ENCODE measurements around the gene FBXL7.
A peak's percentile ranks its signal among the peaks of the same experiment; 100 is the strongest.

The FBXL7 gene

GRCh38 chr5:15513431-15513830 lies 13.5 kb downstream of the FBXL7 start:
- Histone ChIP-seq H3K9ac (ENCODE audit: low read depth, low read length) (peak overlapping the region; percentile 7; the same call in 1 of the 2 replicates), H4K20me1 (ENCODE audit: insufficient read depth, low read length) (no peaks in the 10 kb centered on the region), H3K9me3 (ENCODE audit: insufficient read depth, low read length, severe bottlenecking) (no peaks in the 10 kb centered on the region), H3K27me3 (ENCODE audit: insufficient read depth, low read length, poor library complexity) (no peaks in the 10 kb centered on the region), H3K79me2 (ENCODE audit: insufficient read depth, low read length) (peaks cover 28% of the 10 kb centered on the region), H3K4me3 (ENCODE audit: low read depth in 1 of 2, low read length in 2 of 2) (no peak overlapping the region), H2AFZ (ENCODE audit: low read depth, low read length) (no peak overlapping the region), H3K4me2 (ENCODE audit: insufficient read depth, low read length) (peak overlapping the region; percentile 42), H3K4me1 (ENCODE audit: insufficient read depth, low read length) (peaks cover 32% of the 10 kb centered on the region), H3K36me3 (ENCODE audit: insufficient read depth, low read length) (0 out of 2 replicates have a peak, but pooled peaks cover 6% of the 10 kb centered on the region), H3K27ac (ENCODE audit: low read length) (peak overlapping the region; percentile 57)
- DNase-seq, result peak; percentile 75
- ATAC-seq (ENCODE audit: insufficient read depth, low read depth), result peak; percentile 100
- TF ChIP-seq EZH2 (IDR thresholded peaks at IDR 0.05; ENCODE audit: borderline replicate concordance, low read depth, low read length, severe bottlenecking), result no peak
- TF ChIP-seq CTCF (IDR thresholded peaks at IDR 0.05; ENCODE audit: borderline replicate concordance, extremely low read depth, low read length, poor library complexity, severe bottlenecking), result no peak

- H4K20me1 ChIP-seq (ENCODE audit: insufficient read depth, low read length), result no peaks in the 10 kb centered on the region
- TF ChIP-seq EZH2 (IDR thresholded peaks at IDR 0.05; ENCODE audit: borderline replicate concordance, low read depth, low read length, severe bottlenecking) (no peak), CTCF (IDR thresholded peaks at IDR 0.05; ENCODE audit: borderline replicate concordance, extremely low read depth, low read length, poor library complexity, severe bottlenecking) (no peak)
- H3K4me2 ChIP-seq (ENCODE audit: insufficient read depth, low read length), result peak overlapping the region; percentile 42; the same call in 1 of the 2 replicates
- 0 out of 2 replicates have a peak, but pooled peaks cover 6% of the 10 kb centered on the region for H3K36me3 ChIP-seq (ENCODE audit: insufficient read depth, low read length)
- peak overlapping the region; percentile 57 for H3K27ac ChIP-seq (ENCODE audit: low read length)
- ATAC-seq (ENCODE audit: insufficient read depth, low read depth) (no peak), DNase-seq (no peak)
- H3K27me3 ChIP-seq (ENCODE audit: insufficient read depth, low read length, poor library complexity), result no peaks in the 10 kb centered on the region
- H2AFZ ChIP-seq (ENCODE audit: low read depth, low read length), result no peak overlapping the region
- H3K79me2 ChIP-seq (ENCODE audit: insufficient read depth, low read length), result peaks cover 33% of the 10 kb centered on the region
- H3K4me1 ChIP-seq (ENCODE audit: insufficient read depth, low read length), result peaks cover 32% of the 10 kb centered on the region
- H3K4me3 ChIP-seq (ENCODE audit: low read depth in 1 of 2, low read length in 2 of 2), result no peak overlapping the region
- peak overlapping the region; percentile 7; the same call in 1 of the 2 replicates for H3K9ac ChIP-seq (ENCODE audit: low read depth, low read length)
- no peaks in the 10 kb centered on the region for H3K9me3 ChIP-seq (ENCODE audit: insufficient read depth, low read length, severe bottlenecking)
These were observed 13.9 kb downstream of the FBXL7 start for GRCh38 chr5:15513911-15514310.

GRCh38 chr5:15515229-15515628 lies 15.2 kb downstream of the FBXL7 start:
- H3K9ac ChIP-seq (ENCODE audit: low read depth, low read length), result no peak overlapping the region
- peaks cover 39% of the 10 kb centered on the region for H3K79me2 ChIP-seq (ENCODE audit: insufficient read depth, low read length)
- no peak overlapping the region for H3K4me3 ChIP-seq (ENCODE audit: low read depth in 1 of 2, low read length in 2 of 2)
- DNase-seq (no peak), ATAC-seq (ENCODE audit: insufficient read depth, low read depth) (no peak)
- no peaks in the 10 kb centered on the region for H3K9me3 ChIP-seq (ENCODE audit: insufficient read depth, low read length, severe bottlenecking)
- TF ChIP-seq CTCF (IDR thresholded peaks at IDR 0.05; ENCODE audit: borderline replicate concordance, extremely low read depth, low read length, poor library complexity, severe bottlenecking), result no peak
- no peak for TF ChIP-seq EZH2 (IDR thresholded peaks at IDR 0.05; ENCODE audit: borderline replicate concordance, low read depth, low read length, severe bottlenecking)
- H3K27me3 ChIP-seq (ENCODE audit: insufficient read depth, low read length, poor library complexity), result no peaks in the 10 kb centered on the region
- H3K4me2 ChIP-seq (ENCODE audit: insufficient read depth, low read length), result no peak overlapping the region
- peaks cover 30% of the 10 kb centered on the region for H3K4me1 ChIP-seq (ENCODE audit: insufficient read depth, low read length)
- no peak overlapping the region for H3K27ac ChIP-seq (ENCODE audit: low read length)
- H2AFZ ChIP-seq (ENCODE audit: low read depth, low read length), result no peak overlapping the region
- H3K36me3 ChIP-seq (ENCODE audit: insufficient read depth, low read length), result 0 out of 2 replicates have a peak, but pooled peaks cover 6% of the 10 kb centered on the region
- no peaks in the 10 kb centered on the region for H4K20me1 ChIP-seq (ENCODE audit: insufficient read depth, low read length)

All from DND-41 (cell line).